ENCODE measurements around the gene NR2F1.

NR2F1 gene

DNA sequence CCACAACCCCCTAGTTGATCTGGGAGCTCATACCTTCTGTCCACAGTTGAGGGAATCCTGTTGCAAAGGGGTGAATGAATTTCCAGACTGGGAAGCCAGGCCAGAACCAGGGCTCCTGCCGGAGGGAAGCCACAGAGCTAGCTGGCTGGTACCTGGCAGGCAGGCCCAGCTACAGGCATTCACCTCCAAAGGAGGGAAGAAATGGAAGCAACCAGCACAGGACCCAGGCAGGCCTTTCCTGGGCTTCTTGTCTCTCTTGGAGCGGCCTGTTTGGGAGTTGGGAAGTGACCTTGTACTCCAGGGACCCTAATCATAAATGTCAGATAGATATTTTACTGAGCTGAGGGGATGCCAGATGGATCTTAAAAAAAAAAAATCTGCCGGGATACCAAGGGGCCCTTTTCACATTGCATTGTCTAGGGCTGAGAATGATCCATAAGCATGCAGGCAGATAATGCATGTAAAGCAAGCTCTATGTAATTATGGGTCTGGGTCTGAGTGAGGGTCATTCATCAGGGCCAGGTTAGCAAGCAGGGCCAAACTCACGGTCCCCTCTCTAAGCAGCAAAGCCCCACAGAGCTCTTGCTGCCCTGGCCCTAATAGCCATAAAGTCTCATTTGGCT, 8.4 kb downstream of the NR2F1 start:
- DNase-seq (ENCODE audit: low spot score) = no peak

DNA sequence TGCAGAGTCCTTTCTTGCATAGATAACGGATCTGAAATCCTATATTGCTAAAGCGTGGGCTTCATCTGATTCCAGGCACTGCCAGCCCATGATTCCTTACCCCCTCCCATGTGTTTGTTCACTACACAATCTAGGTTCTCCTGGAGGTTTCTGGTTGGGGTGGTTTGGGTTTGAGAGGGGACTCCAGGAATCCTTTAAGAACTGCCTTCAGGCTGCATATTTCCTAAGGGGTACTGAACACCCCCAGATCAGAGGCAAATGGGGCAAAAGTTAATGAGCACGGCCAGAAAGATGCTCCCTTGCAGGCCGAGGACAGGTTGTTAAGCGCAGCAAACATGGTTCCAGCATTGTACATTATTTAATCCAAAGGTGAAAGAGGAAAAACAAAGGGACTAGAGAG, 9.9 kb downstream of the NR2F1 start:
- no peak for DNase-seq (ENCODE audit: low spot score)

- no peak for DNase-seq (ENCODE audit: low spot score)
Observed at GRCh38 chr5:93593476-93594131, 10.6 kb downstream of the NR2F1 start.

GRCh38 chr5:93594591-93595419, 11.8 kb downstream of the NR2F1 start:
- no peak for DNase-seq (ENCODE audit: low spot score)

- no peak for DNase-seq (ENCODE audit: low spot score)
Observed at GRCh38 chr5:93595420-93596147, 12.6 kb downstream of the NR2F1 start.

- no peak for DNase-seq (ENCODE audit: low spot score)
Observed at GRCh38 chr5:93596310-93596675, 13.3 kb downstream of the NR2F1 start.

DNA sequence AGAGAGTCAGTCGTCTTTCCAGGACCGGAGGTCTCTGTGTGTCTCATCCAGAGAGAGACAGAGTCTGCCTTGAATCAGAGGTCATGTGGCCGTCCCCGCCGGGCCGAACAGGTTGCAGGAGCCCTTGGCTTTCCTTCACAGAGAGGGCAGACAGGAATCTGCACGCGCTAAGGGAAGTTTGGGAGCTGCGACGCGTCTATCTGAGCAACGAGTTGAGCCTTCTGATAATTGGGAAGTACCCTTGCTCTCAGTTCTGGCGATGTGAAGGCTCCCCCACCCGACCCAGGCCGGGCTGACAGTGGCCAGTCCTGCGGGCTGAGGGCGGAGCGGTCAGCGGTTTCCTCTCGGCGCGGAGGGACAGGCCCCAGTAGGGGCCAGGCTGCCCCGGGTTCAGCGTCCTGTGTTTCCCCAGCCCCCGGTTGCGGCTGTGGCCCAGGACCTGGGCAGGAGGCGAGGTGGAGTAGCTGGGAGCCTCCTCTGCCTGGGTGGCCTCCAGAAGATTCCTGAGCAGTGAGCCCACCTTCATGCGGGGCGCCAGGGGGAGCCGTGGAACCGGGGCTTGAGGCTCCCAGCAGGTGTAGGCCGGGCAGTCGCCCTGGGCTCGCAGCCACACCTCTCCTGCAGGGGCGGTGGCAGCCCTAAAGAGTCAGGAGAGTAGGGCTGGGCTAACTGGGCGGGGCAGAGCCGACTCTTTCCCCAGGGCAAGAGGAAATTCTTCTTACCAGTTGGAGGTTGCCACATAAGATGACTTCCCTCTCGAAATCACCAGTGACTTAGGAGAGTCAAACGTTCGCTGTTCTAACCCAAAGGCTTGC, 13.9 kb downstream of the NR2F1 start:
- no peak for DNase-seq (ENCODE audit: low spot score)

GRCh38 chr5:93598091-93599000, 15.3 kb downstream of the NR2F1 start:
- DNase-seq (ENCODE audit: low spot score) = no peak

DNA sequence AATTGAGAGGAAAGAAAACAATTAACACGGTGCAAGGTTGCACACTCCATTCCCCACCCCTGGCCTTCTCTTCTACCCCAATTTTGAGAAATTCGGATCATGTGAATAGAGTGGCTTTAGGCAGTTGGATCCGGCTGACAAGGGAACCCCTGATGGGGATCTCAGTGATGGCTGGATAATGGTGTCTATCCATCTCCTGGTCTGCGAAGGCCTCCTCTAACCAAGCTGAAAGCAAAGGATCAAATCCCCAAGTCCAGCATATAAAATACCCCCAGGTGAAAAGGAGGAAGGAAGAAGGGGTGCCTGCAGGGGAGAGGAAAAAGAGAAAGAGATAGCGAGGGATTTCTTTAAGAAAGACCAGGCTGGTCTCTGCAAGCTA, 16.0 kb downstream of the NR2F1 start:
- DNase-seq (ENCODE audit: low spot score) = no peak

DNA sequence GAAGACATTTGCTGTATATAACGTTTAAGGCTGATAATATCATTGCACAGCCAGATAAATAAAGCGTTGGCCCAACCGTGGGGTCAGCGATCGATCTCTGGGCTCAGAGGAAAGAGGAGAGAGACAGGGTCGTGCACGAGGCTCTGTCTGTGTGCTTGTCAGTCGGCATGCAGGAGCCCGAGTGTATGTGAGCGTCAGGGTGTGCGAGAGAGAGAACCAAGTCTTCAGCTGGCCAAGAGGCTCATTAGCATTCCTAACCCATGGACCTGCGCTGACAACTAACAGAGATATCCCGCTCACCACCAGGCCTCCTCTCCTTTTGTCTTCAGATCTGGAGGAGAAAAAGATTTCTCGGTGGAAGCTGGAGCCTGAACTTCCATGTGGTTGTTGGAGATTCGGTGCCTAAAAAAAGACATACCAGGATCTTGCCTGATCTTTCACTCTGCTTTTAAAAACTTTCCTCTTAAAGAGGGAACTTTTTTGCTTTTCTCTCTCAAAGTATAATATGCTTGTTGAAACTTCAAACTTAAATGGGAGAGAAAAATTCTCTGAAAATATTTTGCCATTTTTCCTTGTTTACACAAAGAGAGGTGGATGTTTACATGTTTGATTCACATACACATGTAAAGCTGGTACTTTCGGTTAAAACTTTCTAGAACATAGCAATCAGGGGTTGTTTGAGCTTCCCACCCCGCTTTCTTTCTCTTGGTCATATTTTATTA, 16.5 kb downstream of the NR2F1 start:
- DNase-seq (ENCODE audit: low spot score) = no peak

GRCh38 chr5:93600409-93601070, 17.5 kb downstream of the NR2F1 start:
- no peak for DNase-seq (ENCODE audit: low spot score)

DNA sequence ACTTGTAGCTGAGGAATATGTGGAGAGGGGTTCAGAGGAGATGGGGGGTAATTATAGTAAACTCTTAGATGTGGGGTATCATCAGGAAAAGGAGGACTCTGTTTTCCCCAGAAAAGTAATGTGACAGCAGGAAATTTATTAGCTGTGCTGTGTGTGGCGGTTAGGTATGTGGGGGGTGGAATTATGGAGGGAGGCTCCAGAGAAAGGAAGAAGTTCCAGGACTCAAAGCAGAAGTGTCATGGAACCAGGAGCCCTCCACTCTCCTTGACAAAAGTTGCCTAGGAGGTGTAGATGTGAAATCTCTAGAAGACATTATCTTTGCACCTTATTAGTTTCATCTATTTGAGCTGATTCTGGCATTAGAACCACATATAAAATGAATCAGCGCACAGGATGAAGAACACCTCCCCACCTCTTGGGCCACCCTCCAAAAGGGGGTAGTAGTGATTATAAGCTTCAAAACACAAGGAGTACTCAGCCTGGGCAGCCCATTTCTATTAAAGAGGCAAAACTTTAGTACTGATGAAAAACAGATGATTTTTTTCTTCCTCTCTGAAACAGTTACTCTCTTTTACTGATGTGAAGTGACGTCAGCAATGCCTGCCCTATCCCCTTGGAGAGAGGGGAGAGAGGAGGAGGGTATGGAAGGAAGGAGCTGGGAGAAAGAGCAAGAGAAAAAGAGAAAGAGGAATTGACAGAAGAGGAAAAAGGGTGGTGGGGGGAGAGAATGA, 18.2 kb downstream of the NR2F1 start:
- no peak for DNase-seq (ENCODE audit: low spot score)

GRCh38 chr5:93601802-93602155, 18.8 kb downstream of the NR2F1 start:
- DNase-seq (ENCODE audit: low spot score) = no peak

DNA sequence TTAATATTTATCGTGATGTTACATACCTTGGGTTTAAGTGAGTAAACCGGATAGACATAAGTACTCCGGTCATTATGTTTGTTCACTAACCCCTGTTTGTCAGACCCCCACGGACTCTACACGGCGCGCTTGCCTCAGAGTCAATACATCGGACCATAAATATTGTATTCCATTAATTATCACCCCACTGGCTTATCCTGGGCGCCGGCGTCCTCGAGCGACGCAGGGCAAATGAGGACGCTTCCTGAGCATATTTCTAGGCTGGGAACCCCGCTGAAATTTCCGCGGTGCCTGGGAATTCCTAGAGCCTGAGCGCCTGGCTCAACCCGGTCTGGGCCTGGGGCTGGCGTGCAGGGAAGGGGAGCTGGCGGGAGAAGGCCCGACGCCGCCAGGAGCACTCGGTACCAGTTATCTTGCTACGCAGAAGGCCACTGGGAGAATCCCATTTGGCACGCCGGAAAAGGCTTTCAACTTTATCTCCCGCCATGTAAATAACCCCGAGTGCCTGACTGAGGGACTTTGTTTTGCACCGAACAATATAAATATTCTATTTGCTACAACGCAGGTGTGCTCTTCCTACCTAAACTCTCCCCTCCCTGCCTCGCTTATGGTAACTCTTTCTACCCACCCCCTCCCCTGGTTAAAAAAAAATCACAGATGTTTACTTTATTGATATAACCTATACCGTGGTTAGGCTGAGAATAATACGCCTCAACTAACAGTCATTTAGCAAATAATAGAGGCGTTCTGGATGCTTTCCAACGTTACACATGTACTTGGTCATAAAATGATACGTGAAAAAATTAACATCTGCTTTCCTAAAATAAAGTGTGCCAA, 19.4 kb downstream of the NR2F1 start:
- no peak for DNase-seq (ENCODE audit: low spot score)

- no peak for DNase-seq (ENCODE audit: low spot score)
Observed at GRCh38 chr5:93603078-93603792, 20.2 kb downstream of the NR2F1 start.

DNA sequence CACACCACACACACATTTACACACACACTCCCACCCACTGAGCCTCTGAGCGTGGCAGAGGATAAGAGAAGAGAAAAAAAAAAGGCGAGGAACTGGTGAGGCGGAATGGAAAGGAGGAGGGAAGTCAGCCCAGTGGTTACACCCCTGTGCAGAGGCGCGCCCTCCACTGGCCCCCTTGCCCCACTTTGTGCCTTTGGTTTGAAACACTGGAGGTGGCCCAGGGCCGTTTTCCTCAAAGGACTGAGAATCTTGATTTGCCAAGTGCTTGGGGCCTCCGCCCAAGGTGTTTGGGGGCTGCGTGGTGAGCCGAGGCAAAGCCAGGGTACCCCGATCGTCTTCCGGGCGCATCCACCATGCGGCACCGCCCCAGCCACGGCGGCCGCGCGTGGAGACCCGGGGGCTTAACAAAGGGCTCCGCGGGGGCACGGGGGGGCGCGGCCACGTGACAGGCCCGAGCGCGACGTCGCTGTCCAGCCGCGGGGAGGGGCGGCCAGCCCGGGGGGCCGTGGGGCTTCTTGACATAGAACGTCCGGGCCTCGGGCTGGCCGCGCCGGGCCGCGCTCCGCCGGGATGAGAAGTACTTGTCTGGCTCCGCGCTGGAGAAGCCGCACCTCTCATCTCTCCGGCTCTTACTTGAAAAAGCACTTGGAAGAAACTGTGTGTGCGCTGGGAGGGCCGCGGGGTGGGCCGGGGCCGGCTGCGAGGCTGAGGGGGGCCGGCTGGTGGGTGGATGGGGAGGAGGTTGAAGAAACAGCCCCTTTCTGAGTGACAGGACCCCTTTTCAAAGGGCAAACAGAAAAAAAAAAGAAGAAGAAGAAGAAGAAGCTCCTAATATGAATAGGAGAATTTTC, 21.0 kb downstream of the NR2F1 start:
- DNase-seq (ENCODE audit: low spot score) = no peak
